GM21737 (cell line): Measurements from ENCODE around the gene SYNM.

Experiments used
- ATAC-seq: cut with Tn5 transposase; IDR thresholded peaks from one replicate; pipeline ENCODE4 v1.9.1; 2021; ENCODE audit warnings: mild to moderate bottlenecking, moderate library complexity; ENCODE audit not compliant: unreplicated experiment

SYNM gene

DNA sequence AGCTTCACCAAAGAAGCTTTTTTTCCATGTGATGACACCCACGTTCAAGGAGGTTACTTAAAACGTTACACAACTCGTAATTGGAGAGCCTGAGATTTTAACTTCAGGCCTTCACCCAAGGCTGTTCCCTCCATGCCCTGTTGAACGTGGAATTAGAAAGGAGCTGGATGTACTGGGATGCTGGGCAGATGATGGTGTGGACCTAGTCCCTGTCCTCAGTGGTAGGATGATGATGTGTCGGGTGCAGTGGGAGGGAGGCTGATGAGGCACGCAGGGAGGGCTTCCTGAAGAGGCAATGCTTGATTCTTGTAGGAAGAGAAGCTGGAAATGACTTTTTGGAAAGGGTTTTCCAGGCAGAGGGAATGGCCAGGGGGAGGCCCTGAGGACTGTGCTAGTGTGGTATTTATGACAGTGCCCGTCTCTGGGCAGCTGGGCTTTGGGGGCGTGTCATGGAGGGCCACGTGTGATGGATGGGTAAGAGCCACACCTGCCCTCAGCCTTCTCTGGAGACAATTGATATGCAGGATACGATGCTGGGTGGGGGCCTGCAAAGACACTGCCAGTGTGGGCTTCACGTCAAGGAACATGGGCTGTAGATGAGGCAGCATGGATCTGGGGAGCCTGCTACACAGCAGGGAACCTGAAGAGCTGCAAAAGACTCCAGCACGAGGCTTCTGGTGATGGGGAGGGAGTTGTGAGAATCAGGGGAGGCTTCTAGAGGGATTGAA is 15.3 kb downstream of the SYNM start:
- ATAC-seq = no peak

DNA sequence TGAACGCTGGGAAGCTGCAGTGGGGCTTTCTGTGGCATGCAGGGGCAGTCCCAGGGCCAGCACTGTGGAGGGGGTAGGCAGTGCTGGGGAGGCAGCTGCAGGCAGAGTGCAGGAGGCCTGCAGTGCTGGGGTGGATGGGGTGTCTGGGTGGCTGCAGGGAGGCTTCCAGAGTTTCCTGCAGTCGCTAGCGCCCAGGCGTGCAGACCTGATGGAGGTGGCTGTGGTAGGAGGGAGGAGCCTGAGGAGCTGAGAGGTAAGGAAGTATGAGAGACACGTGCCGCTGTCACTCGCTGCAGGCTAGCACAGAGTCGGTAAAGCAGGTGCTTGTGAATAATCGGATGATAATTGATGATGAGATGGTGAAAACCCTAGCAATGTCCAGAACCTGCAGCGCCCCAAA is 16.3 kb downstream of the SYNM start:
- no peak for ATAC-seq

DNA sequence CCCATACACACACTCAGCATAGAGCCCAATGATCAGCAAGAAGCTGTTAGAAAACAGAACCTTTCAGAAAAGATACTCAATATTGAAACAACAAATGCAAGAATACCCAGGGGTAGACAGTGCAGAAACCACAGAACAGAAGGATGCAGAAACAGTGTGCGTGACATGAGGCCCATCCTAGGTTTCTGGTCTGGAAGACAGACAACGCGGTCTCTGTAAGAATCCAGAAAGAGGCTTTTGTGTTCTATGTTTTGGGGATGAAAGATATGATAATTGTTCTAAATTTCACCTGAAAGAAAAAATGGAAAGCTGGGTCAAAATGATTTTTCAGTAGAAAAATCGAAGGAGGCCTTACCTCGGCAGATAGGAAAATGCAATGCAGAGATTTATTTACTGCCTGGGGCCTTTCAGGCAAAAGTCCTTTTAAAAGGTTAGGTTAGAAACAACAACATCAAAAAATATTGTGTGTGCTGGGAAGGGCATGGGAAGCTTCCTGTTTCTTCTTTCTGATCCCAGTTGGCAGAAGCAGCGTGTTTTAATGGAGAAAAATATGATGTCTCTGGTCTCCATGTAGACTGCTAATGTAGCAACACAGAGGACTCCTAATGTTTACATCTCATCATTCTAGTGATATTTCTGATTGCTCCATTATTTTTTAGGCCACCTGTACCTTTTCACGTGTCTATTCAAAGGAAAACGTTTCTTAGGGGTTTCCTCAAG is 17.0 kb downstream of the SYNM start:
- ATAC-seq = no peak

DNA sequence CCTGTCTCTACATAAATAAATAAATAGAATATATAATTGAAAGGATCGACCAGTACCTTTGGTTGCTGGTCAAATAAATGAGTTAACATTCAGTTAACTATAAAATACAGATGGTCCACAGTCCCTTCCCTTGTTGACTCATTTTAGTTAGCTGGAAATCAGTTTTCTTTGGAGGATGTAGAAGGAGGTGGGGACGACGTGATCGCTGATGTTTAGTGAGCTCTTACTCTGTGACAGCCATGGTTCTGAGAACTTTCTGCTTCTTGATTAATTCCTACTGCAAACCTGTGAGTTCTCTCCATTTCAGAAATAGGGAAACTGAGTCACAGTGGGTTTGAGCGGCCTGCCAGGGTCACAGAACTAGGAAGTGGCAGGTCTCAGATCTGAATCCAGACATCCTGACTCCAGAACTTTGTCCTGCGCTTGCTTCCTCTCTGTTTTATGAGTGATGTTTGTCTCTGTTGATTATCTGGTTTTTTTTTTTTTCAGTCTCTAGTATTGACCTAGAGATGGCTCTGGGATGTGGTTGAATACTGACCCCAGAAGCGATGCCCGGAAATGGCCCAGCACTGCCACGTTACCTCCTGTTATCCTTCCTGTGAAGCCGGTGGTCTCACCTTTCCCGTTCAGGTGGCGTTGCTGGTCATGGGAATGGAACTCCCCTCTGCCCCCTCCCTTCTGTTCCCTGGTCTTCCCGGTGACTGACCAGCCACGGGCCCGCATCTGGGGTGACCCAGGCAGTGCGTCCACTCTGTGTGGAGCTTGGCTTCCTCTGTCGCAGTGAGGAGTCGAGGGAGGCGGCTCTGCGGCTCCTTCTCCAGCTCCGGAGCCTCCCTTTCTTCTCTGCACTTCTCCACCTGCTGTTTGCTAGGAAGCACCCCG is 18.2 kb downstream of the SYNM start:
- no peak for ATAC-seq

DNA sequence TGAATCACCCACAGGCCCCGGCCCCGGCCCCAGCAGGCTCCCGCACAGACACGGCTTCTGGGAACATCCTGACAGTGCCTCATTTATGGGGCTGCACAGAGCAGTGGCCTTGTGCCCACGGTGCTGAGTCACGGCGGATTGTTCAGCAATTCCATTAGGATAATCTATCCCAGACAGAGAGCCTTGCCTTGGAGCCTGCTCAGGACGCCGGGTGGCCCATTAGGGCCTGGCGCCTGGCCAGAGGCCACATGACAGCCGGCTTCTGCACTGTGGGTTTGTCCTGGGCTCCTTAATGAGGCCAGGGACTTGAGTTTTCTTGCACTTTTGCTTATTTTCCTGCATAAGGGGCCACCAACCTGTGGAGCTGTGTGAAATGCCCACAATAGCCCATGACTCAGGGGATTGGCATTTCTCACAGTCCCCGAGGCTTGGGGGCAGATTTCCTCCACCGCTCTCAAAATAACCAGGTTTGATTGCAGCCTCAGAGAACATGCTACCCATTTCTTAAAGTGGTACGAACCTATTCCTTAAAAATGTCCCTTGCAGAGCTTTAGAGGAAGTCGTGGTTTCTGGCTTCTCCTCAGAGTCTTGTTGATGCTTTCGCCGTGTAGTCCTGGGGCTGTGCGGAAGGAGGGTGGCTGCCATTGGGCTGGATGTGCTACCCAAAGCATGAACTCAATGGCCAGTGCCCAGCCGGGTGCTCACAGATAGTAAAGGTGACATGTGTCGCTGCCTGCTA is 19.0 kb downstream of the SYNM start:
- no peak for ATAC-seq

DNA sequence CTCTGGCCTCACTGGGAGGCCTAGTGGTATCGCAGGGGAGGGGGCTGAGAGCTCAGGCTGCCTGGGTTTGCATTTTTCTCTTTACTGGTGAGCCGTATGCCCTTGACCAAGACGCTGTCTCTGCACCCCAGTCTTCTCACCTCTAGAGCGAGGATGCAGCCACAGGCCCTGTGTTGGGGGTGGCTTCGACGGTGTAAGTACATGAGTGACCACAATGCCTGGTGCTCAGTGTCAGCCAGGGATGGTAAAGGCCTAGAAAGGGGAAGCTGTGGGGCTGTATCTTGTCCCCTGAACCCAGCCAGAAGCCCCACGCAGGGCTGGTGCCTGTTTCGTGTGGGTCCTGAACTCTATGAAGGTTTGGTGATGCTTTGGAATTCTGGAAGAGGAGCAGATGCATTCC is 19.8 kb downstream of the SYNM start:
- ATAC-seq = no peak

DNA sequence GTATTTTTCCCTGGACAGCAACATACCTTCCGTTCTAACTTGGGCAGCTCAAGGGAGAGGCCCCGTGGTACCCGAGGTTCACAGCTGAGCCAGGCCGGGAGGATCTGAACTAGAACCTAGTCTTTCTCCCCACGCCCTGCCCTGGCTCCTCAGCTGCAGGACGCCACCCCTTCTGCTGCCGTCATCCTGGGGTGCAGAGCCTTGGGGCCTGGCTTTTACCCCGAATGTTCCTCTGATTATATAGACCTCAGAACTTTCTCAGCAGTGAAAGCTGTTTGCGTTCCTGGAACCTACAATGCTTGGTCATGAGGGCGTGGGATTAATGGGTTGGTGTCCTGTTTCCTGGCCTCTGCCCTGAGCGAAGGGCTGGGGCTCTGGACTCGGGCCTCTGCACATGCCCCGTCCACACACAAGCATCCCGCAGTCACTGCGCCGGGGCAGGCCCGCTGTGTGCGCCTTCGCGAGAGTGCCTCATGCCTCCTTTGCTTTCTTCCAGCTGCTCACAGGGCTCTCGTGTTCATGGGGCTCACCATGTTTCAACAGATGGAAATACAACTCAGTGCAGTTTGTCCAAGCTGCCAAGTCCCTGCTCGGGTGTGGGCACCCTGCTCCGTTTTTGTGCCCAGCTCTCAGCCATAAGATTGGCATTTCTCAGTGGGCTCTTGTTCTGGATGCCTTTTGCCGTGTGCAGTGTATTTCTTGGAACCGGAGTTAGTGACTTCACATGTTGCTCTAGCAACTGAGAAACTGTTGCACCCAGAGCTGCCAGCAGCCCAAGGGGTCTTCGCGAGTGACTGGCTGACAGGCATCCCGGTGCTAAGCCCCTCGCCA is 20.4 kb downstream of the SYNM start:
- no peak for ATAC-seq

DNA sequence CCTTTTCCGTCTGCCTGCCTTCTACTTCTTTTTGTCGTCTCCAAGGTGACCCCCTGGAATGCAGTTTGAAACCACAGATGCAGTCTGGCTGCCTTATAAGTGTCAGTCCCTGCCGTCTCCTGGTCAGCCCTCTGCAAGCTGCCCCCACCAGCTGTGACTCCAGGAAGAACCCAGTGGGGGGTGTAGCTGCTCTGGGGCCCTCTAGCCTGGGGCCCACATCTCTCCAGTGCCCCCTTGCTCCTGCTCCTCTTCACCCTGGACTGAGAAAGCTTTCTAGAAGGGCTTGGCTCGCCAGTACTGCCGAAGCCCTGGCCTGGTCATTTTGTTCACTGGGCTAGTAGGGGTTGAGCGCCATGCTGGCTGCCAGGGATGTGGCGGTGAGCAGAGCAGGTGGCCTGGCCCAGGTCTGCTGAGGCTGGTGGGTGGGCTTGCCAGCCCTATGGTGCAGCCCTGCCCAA is 21.3 kb downstream of the SYNM start:
- no peak for ATAC-seq

DNA sequence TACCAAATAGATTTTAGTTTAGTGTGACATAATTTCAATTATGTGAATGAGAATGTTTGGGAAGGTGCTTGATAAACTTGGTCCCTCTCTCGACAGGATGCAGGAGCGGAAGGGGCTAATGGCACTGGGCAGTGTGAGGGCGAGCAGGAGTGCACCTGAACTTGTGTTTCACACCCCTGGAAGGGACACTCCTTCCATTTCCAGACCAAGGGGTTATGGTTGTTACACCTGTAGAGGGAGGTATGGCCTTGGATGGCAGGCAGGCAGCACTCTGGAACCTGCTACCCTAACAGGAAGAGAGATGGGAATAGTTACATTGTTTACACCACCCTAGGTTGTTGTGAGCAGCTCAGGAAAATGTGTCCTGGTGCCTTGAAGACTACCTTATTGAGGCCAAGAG is 22.1 kb downstream of the SYNM start:
- ATAC-seq = no peak

DNA sequence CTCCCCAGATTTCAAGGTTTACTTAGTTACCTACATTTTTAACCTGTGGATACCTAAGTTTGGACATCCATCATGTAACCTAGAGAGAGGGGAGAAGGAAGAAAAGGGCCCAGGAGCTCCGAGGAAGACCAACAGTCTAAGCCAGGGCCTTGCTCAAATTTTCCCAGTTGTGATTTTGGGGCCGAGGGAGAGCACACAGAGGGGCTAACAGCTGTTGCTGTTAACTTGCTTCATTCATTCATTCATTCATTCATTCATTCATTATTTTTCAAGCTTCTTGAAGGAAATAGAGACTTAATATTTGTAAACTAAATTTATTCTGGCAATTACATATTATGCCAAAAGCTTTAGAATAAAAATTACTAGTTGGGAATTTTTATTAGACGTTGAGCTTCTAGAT is 22.9 kb downstream of the SYNM start:
- no peak for ATAC-seq

DNA sequence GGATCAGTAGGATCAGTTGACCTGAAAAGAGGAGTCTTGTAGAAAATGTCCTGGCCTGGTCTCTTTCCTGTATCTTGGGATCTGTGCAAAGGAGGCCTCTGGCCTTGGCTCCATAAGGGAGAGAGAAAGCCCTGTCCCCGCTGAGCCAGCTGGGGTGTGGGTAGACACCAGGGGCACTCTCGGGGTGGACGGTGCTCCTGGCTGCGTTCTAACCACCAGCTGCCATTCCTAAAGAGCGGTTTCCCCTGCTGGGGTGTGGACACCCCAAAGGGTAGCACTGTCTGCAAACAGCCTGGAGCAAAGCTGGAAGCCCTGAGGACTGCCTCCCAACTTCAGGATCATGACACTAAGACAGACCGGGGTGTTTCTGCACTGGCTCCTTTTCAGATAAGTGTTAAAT is 23.5 kb downstream of the SYNM start:
- ATAC-seq = no peak

DNA sequence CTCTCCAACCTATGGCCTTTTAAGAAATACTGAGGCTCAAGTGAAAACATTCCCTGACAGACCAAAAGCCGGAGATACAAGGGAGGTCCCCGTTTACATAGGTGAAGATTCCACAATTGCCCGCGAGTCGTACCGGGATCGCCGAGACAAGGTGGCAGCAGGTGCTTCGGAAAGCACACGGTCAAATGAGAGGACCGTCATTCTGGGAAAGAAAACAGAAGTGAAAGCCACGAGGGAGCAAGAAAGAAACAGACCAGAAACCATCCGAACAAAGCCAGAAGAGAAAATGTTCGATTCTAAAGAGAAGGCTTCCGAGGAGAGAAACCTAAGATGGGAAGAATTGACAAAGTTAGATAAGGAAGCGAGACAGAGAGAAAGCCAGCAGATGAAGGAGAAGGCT is 24.8 kb downstream of the SYNM start:
- no peak for ATAC-seq

DNA sequence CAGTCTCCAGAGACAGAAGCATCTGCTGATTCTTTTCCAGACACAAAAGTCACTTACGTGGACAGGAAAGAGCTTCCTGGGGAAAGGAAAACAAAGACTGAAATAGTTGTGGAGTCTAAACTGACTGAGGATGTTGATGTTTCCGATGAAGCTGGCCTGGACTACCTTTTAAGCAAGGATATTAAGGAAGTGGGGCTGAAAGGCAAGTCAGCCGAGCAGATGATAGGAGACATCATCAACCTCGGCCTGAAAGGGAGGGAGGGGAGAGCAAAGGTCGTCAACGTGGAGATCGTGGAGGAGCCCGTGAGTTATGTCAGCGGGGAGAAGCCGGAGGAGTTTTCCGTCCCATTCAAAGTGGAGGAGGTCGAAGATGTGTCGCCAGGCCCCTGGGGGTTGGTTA is 25.4 kb downstream of the SYNM start:
- no peak for ATAC-seq

DNA sequence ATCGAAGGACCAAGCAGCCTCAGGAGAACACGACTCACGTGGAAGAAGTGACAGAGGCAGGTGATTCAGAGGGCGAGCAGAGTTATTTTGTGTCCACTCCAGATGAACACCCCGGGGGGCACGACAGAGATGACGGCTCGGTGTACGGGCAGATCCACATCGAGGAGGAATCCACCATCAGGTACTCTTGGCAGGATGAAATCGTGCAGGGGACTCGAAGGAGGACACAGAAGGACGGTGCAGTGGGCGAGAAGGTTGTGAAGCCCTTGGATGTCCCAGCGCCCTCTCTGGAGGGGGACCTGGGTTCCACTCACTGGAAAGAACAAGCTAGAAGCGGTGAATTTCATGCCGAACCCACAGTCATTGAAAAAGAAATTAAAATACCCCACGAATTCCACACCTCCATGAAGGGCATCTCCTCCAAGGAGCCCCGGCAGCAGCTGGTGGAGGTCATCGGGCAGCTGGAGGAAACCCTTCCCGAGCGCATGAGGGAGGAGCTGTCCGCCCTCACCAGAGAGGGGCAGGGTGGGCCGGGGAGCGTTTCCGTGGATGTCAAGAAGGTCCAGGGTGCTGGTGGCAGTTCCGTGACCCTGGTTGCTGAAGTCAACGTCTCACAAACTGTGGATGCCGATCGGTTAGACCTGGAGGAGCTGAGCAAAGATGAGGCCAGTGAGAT is 26.0 kb downstream of the SYNM start:
- ATAC-seq = no peak

DNA sequence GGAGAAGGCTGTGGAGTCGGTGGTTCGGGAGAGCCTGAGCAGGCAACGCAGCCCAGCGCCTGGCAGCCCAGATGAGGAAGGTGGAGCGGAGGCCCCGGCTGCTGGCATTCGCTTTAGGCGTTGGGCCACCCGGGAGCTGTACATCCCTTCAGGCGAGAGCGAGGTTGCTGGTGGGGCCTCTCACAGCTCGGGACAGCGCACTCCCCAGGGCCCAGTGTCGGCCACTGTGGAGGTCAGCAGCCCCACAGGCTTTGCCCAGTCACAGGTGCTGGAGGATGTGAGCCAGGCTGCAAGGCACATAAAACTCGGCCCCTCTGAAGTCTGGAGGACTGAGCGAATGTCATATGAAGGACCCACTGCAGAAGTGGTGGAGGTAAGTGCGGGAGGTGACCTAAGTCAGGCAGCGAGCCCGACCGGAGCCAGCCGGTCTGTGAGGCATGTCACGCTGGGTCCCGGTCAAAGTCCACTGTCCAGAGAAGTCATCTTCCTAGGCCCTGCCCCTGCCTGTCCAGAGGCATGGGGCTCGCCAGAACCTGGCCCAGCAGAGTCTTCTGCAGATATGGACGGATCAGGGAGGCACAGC is 26.7 kb downstream of the SYNM start:
- ATAC-seq = no peak

DNA sequence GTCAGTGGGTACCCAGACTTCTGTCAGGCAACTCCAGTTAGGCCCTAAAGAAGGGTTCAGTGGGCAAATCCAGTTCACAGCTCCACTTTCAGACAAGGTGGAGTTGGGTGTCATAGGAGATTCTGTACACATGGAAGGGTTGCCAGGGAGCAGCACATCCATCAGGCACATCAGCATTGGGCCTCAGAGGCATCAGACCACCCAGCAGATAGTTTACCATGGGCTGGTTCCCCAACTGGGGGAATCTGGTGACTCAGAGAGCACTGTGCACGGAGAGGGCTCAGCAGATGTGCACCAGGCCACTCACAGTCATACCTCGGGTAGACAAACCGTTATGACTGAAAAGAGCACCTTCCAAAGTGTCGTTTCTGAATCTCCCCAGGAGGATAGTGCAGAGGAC is 27.2 kb downstream of the SYNM start:
- no peak for ATAC-seq

DNA sequence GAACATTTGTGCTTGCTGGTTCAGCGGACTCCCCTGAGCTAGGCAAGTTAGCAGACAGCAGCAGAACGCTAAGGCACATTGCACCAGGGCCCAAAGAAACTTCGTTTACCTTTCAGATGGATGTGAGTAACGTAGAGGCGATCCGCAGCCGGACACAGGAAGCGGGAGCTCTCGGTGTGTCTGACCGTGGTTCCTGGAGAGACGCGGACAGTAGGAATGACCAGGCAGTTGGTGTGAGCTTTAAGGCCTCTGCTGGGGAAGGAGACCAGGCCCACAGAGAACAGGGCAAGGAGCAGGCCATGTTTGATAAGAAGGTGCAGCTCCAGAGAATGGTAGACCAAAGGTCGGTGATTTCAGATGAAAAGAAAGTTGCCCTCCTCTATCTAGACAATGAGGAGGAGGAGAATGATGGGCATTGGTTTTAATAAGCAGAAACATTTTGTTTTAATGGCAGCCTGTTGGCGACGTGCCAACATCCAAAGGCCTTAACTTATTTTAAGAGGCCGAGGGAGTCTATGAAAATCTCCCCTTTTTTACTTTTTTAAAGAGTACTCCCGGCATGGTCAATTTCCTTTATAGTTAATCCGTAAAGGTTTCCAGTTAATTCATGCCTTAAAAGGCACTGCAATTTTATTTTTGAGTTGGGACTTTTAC is 27.9 kb downstream of the SYNM start:
- ATAC-seq = no peak

DNA sequence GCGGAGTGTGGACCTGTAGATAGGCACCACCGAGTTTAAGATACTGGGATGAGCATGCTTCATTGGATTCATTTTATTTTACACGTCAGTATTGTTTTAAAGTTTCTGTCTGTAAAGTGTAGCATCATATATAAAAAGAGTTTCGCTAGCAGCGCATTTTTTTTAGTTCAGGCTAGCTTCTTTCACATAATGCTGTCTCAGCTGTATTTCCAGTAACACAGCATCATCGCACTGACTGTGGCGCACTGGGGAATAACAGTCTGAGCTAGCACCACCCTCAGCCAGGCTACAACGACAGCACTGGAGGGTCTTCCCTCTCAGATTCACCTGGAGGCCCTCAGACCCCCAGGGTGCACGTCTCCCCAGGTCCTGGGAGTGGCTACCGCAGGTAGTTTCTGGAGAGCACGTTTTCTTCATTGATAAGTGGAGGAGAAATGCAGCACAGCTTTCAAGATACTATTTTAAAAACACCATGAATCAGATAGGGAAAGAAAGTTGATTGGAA is 29.5 kb downstream of the SYNM start:
- no peak for ATAC-seq
